ENCODE results near the gene GALNT10. TPM values are rescaled to one million over a fixed set of nuclear protein-coding genes. Genes with fewer than 3 reads are reported as not detected.

The GALNT10 gene
- total RNA-seq, 1 donor from 2014 or later, result 11.5 TPM

DNA sequence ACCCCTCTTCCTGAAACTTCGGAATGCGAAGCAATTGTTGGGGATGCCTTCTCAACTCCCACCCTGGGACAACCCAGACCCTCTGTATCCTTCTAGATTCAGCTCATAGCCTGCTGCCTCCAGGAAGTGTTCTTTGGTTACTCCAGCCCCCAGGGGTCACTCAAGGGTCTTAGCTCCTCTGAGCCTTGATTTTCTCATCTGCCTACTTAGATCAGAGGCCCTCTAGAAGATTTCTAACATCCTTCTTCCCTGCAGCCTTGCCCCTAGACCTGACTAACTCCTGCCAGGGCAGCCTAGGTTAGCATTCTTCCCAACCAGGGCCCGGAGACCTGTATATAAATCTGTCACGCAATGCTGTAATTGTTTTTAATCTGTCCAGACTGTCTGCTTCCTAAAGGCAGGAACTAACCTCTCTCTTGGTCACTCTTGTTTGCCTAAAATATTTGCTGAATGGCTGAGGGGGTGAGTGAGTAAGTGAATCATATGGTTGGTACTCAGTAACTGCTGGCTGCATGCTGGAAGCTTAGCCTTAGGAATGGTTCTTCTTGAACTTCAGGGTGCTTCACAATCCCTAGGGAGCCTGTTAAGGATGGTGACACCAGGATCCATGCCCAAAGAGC lies 8.2 kb downstream of the GALNT10 start:
- no peaks in the 10 kb centered on the region for H3K27me3 ChIP-seq (ENCODE audit: low read depth)
- no peak overlapping the region for H3K27ac ChIP-seq (replicated peaks)
- no peaks in the 10 kb centered on the region for H3K9me3 ChIP-seq (replicated peaks)
- TF ChIP-seq, protein P1, sequence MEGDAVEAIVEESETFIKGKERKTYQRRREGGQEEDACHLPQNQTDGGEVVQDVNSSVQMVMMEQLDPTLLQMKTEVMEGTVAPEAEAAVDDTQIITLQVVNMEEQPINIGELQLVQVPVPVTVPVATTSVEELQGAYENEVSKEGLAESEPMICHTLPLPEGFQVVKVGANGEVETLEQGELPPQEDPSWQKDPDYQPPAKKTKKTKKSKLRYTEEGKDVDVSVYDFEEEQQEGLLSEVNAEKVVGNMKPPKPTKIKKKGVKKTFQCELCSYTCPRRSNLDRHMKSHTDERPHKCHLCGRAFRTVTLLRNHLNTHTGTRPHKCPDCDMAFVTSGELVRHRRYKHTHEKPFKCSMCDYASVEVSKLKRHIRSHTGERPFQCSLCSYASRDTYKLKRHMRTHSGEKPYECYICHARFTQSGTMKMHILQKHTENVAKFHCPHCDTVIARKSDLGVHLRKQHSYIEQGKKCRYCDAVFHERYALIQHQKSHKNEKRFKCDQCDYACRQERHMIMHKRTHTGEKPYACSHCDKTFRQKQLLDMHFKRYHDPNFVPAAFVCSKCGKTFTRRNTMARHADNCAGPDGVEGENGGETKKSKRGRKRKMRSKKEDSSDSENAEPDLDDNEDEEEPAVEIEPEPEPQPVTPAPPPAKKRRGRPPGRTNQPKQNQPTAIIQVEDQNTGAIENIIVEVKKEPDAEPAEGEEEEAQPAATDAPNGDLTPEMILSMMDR (IDR thresholded peaks at IDR 0.05; ENCODE audit: borderline replicate concordance), result no peak
- H3K36me3 ChIP-seq, result peaks cover 7% of the 10 kb centered on the region
- no peak for DNase-seq
- no peak overlapping the region for H3K4me3 ChIP-seq
- intact Hi-C loops (cut with micrococcal nuclease), result no loop called here
- peaks cover 61% of the 10 kb centered on the region for H3K4me1 ChIP-seq

DNA sequence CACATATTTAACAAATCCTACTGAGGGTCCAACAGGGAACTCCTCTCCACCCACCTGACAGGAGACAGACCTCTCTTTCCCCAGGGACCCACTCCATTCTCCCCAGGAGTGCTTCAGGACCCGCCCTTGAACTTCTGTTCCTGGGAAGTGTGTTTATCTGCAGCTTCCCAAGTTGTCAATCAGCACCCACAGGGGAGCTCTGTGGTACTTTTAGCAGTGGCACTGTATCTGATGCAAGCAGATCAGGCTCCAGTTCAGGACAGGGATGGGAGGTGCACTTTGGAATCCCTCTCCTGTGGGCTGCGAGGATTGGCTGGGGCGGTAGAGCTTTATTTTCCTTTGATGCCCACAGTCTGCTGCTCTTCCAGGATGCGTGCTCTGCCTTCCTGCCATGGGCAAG lies 8.7 kb downstream of the GALNT10 start:
- peaks cover 7% of the 10 kb centered on the region for H3K36me3 ChIP-seq
- TF ChIP-seq, protein P1 (IDR thresholded peaks at IDR 0.05; ENCODE audit: borderline replicate concordance), result no peak
- H3K4me1 ChIP-seq, result peaks cover 57% of the 10 kb centered on the region
- no peaks in the 10 kb centered on the region for H3K27me3 ChIP-seq (ENCODE audit: low read depth)
- intact Hi-C loops (cut with micrococcal nuclease), result no loop called here
- H3K27ac ChIP-seq (replicated peaks), result no peak overlapping the region
- H3K4me3 ChIP-seq, result no peak overlapping the region
- no peak for DNase-seq
- H3K9me3 ChIP-seq (replicated peaks), result no peaks in the 10 kb centered on the region

DNA sequence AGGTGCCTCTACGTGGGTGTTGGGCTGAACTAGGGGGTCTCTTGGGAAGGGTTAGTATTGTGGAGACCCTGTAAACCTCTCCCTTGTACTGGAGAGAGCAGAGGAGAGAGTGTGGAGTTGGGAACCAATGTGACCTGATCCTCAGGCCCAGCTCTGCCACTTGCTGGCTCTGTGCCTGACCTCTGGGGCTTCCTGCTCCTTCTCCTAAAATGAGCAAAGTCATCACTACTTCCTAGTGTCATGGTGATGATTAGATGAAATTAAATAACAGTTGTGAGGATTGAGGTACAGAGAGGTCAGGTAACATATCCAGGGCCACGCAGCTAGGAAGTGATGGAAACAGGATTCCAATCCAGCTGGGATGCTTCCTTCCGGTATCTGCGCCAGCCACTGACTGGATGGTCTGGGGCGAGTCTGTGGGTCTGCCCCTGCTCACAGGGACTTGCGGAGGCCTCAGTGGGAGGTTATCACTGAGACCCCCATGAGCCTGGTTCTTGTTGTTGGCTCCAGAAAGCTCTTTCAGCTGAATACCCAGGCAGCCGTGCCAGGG lies 9.2 kb downstream of the GALNT10 start:
- Histone ChIP-seq H3K9me3 (replicated peaks) (no peaks in the 10 kb centered on the region), H3K27me3 (ENCODE audit: low read depth) (no peaks in the 10 kb centered on the region), H3K4me3 (no peak overlapping the region), H3K36me3 (peaks cover 7% of the 10 kb centered on the region), H3K4me1 (peaks cover 57% of the 10 kb centered on the region), H3K27ac (replicated peaks) (no peak overlapping the region)
- intact Hi-C loops (cut with micrococcal nuclease), result no loop called here
- DNase-seq, result no peak
- TF ChIP-seq, protein P1 (IDR thresholded peaks at IDR 0.05; ENCODE audit: borderline replicate concordance), result no peak

DNA sequence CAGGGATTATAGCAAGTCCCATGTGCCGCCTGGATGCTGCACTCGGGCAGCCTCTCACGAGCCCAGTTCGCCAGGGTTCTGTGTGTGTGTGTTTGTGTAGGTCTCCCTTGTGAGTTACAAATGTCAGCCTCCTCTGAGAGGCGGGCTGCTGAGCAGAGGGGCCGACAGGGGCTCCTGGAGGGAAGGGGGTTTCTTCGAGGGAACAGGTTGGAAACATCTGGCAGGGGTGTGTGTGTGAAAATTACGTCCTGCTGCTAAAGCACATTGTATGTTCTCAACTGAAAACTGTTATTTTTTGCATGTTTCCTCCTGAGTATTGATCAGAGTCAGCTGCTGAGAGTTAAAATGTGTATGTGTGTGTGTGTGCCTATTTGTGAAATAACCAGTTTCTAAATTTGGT lies 9.7 kb downstream of the GALNT10 start:
- DNase-seq, result no peak
- no peaks in the 10 kb centered on the region for H3K27me3 ChIP-seq (ENCODE audit: low read depth)
- no peak overlapping the region for H3K27ac ChIP-seq (replicated peaks)
- intact Hi-C loops (cut with micrococcal nuclease), result no loop called here
- H3K9me3 ChIP-seq (replicated peaks), result no peaks in the 10 kb centered on the region
- H3K4me1 ChIP-seq, result peaks cover 56% of the 10 kb centered on the region
- H3K36me3 ChIP-seq, result peaks cover 7% of the 10 kb centered on the region
- TF ChIP-seq, protein P1 (IDR thresholded peaks at IDR 0.05; ENCODE audit: borderline replicate concordance), result no peak
- no peak overlapping the region for H3K4me3 ChIP-seq

DNA sequence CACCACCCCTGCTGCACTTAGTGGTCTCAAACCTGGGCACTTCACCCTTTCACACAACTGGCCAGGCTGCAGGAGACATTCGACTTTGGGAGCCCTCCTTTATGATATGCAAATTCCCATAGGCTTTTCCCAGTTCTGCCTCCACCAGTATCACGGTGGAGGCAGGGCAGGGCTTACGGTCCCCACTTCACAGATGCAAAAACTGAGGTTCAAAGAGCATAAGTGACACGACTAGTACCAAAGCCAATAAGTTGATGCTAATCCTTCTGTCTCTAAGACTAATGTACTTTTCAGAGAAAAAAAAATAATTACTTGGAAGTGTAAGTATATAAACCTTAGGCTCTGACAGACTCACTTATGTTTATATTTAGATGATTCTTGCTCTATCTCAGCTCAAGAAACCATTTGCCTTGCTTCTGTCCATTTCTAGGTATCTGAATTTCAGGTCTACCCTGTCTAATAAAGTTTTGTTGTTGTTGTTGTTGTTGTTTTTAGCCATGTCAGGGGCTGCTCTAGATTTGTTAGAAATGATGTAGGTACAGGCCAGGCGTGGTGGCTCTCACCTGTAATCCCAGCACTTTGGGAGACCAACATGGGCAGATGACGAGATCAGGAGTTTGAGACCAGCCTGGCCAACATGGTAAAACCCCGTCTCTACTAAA lies 10.7 kb downstream of the GALNT10 start:
- intact Hi-C loops (cut with micrococcal nuclease), result no loop called here
- Histone ChIP-seq H3K4me3 (no peak overlapping the region), H3K27ac (replicated peaks) (no peak overlapping the region), H3K4me1 (peaks cover 56% of the 10 kb centered on the region), H3K9me3 (replicated peaks) (no peaks in the 10 kb centered on the region), H3K27me3 (ENCODE audit: low read depth) (no peaks in the 10 kb centered on the region), H3K36me3 (peaks cover 7% of the 10 kb centered on the region)
- DNase-seq, result no peak
- TF ChIP-seq, protein P1 (IDR thresholded peaks at IDR 0.05; ENCODE audit: borderline replicate concordance), result no peak

All from left ventricle myocardium inferior (tissue), 1 donor.